Uterus (tissue), 4 donors: ENCODE measurements around the gene PLCD4. TPM values are rescaled to one million over a fixed set of nuclear protein-coding genes. Genes with fewer than 3 reads are reported as not detected.

Experiments used
- DNase-seq, 2 donors: peaks; one replicate each; pipeline ENCODE4 v3.0.0-alpha.2; 2019 to 2020
- H3K27ac ChIP-seq, 2 donors: fragments of 200-600 bp; sonication (generic); 1 replicate in 1 of 2; 2 replicates in 1 of 2; pipeline ENCODE4 v1.5.1; 2016 to 2018
- H3K27me3 ChIP-seq, 2 donors: fragments of 200-600 bp; sonication (generic); one replicate each; pipeline ENCODE4 v1.5.1; 2018 to 2019; ENCODE audit warnings: control low read depth in 1 of 2
- H3K36me3 ChIP-seq, 2 donors: fragments of 200-600 bp; sonication (generic); one replicate each; pipeline ENCODE4 v1.5.1; 2019; ENCODE audit warnings: control low read depth in 1 of 2
- H3K4me1 ChIP-seq, 2 donors: fragments of 200-600 bp; sonication (generic); one replicate each; pipeline ENCODE4 v1.5.1; 2018 to 2019; ENCODE audit warnings: control low read depth in 1 of 2
- H3K4me3 ChIP-seq, 2 donors: fragments of 200-600 bp; sonication (generic); 1 replicate in 1 of 2; 2 replicates in 1 of 2; pipeline ENCODE4 v1.5.1; 2018 to 2019; ENCODE audit warnings: mild to moderate bottlenecking in 1 of 2
- H3K9me3 ChIP-seq, 2 donors: fragments of 200-600 bp; sonication (generic); one replicate each; pipeline ENCODE4 v1.5.1; 2019; ENCODE audit warnings: control low read depth in 1 of 2
- CTCF ChIP-seq, 4 experiments: fragments of 200-600 bp in 2 of 4; fragments of 450-650 bp in 2 of 4; sonication (generic) in 2 of 4; IDR thresholded peaks; one replicate each; pipeline ENCODE4 v1.5.1; 2016 to 2019; ENCODE audit warnings: antibody characterized with exemption in 4 of 4, mild to moderate bottlenecking in 2 of 4, moderate library complexity in 1 of 4
- POLR2A ChIP-seq, 2 donors: fragments of 450-650 bp; IDR thresholded peaks; one replicate each; pipeline ENCODE4 v1.6.1; 2016; ENCODE audit warnings: antibody characterized with exemption in 2 of 2, mild to moderate bottlenecking in 1 of 2, moderate library complexity in 1 of 2
- intact Hi-C: fragments of 100-400 bp; cut with DNase I; formaldehyde crosslinking; loops from one replicate; pipeline ENCODE4 v1.15.1; 2023; ENCODE audit warnings: low total_unique reads
- small RNA-seq: library from RNA; depleted of rRNA; stranded (forward); fragments of <200 nt; gene quantifications from one replicate; pipeline ENCODE3, GENCODE V24; 2016
- total RNA-seq, 4 donors: library from RNA; depleted of rRNA in 3 of 4; stranded (reverse); fragments of >200 nt in 3 of 4; gene quantifications; one replicate each; pipeline versions ENCODE4 v1.1.0 to v1.2.4, GENCODE V29; 2014 to 2023
- donor health status: DM: yes; HTN: yes; CAD: no.

PLCD4 gene
- total RNA-seq, 4 donors from 2014 or later = 0.26 to 2.4 (median 1.2) TPM; not detected in 1

GRCh38 chr2:218679119-218679518, 71.4 kb downstream of the PLCD4 start:
- DNase-seq = no peak
- H3K9me3 ChIP-seq = no peaks in the 10 kb centered on the region
- H3K4me3 ChIP-seq = no peak overlapping the region
- TF ChIP-seq CTCF (IDR thresholded peaks at IDR 0.05) (no peak), POLR2A (IDR thresholded peaks at IDR 0.05) (no peak)
- H3K27me3 ChIP-seq = no peaks in the 10 kb centered on the region
- H3K36me3 ChIP-seq = no peaks in the 10 kb centered on the region
- no peak overlapping the region for H3K27ac ChIP-seq
- intact Hi-C loops = no loop called here
- H3K4me1 ChIP-seq = no peaks in the 10 kb centered on the region

GRCh38 chr2:218680061-218680460, 72.4 kb downstream of the PLCD4 start:
- intact Hi-C loops = no loop called here
- no peak for DNase-seq
- Histone ChIP-seq H3K27ac (no peak overlapping the region), H3K9me3 (no peaks in the 10 kb centered on the region), H3K4me1 (no peaks in the 10 kb centered on the region), H3K4me3 (no peak overlapping the region), H3K36me3 (no peaks in the 10 kb centered on the region), H3K27me3 (no peaks in the 10 kb centered on the region)
- TF ChIP-seq POLR2A (IDR thresholded peaks at IDR 0.05) (no peak), CTCF (IDR thresholded peaks at IDR 0.05) (no peak)

Small RNA genes lying within 50 kb of the gene (small RNA-seq; reads per million reads assigned to genes)
- gene RNU6-136P = not detected

Other genes with a start within 250 kb of the PLCD4 start
- 10 to 100 TPM in 1 of 4 donors, 1 to 10 TPM in 1, under 1 TPM in 2; 0.26 to 14.0 (median 4.2) TPM for gene SLC11A1, start 225.6 kb upstream of the PLCD4 start, total RNA-seq
- gene CTDSP1, start 208.0 kb upstream of the PLCD4 start, total RNA-seq = 100 to 1,000 TPM in 2 of 4 donors, 10 to 100 TPM in 2; 48.8 to 198 (median 76.8) TPM
- gene VIL1, start 188.8 kb upstream of the PLCD4 start, total RNA-seq = under 1 TPM in 3 of 4 donors, not detected in 1; 0.28 to 0.59 (median 0.51) TPM
- gene USP37, start 39.5 kb upstream of the PLCD4 start, total RNA-seq = 10 to 100 TPM in 3 of 4 donors, 1 to 10 TPM in 1; 9.1 to 59.3 (median 20.7) TPM
- gene CNOT9, start 39.1 kb upstream of the PLCD4 start, total RNA-seq = 10 to 100 TPM; 42.1 to 78.2 (median 51.2) TPM
- 10 to 100 TPM; 11.8 to 40.3 (median 15.7) TPM for gene ZNF142, start 51.7 kb downstream of the PLCD4 start, total RNA-seq
- gene BCS1L, start 51.8 kb downstream of the PLCD4 start, total RNA-seq = 10 to 100 TPM in 2 of 4 donors, 1 to 10 TPM in 1, not detected in 1; 7.4 to 40.0 (median 29.9) TPM
- gene RNF25, start 64.1 kb downstream of the PLCD4 start, total RNA-seq = 10 to 100 TPM in 2 of 4 donors, 1 to 10 TPM in 2; 5.6 to 33.8 (median 11.5) TPM
- gene STK36, start 64.2 kb downstream of the PLCD4 start, total RNA-seq = 10 to 100 TPM in 3 of 4 donors, 1 to 10 TPM in 1; 7.4 to 52.1 (median 45.5) TPM
- 100 to 1,000 TPM in 1 of 4 donors, 10 to 100 TPM in 3; 13.1 to 117 (median 25.7) TPM for gene TTLL4, start 102.9 kb downstream of the PLCD4 start, total RNA-seq
- gene CYP27A1, start 174.2 kb downstream of the PLCD4 start, total RNA-seq = 10 to 100 TPM in 2 of 4 donors, 1 to 10 TPM in 2; 4.1 to 15.7 (median 8.7) TPM
- not detected for gene PRKAG3, start 223.9 kb downstream of the PLCD4 start, total RNA-seq